ENCODE measurements around the gene QRICH2. TPM values are rescaled to one million over a fixed set of nuclear protein-coding genes. Genes with fewer than 3 reads are reported as not detected.

Gene QRICH2
- total and polyA plus RNA-seq, 3 donors from 2014 or later, result 27.0 to 43.4 (median 39.0) TPM

- DNase-seq, result peak; percentile 63
- intact Hi-C loops (cut with DNase I; ENCODE audit: low total_unique reads), result no loop called here
Measured at GRCh38 chr17:76241204-76241538, 66.9 kb downstream of the QRICH2 start.

GRCh38 chr17:76240461-76241203, 67.4 kb downstream of the QRICH2 start, which contains the start of gene RNF157:
Gene RNF157 (minus strand): TSS chr17:76240493. CDS start chr17:76240240, 253 bp downstream.
- no peaks in the 10 kb centered on the region for H3K4me1 ChIP-seq
- no peaks in the 10 kb centered on the region for H3K9me3 ChIP-seq
- peak within 1 kb of the TSS; percentile 79 to 82 for H3K27ac ChIP-seq
- whole genome bisulfite sequencing, 2 donors, result 0% methylated on average over 42 to 43 of the region's 102 CpGs
- no peaks in the 10 kb centered on the region for H3K36me3 ChIP-seq (ENCODE audit: low read depth, missing control alignments)
- H3K27me3 ChIP-seq, result no peaks in the 10 kb centered on the region
- intact Hi-C loops (cut with DNase I; ENCODE audit: low total_unique reads), result no loop called here
- H3K4me3 ChIP-seq, result peak within 1 kb of the TSS; percentile 56 to 71
- DNase-seq, result peak; percentile 76
- TF ChIP-seq POLR2A (IDR thresholded peaks at IDR 0.05) (no peak), CTCF (IDR thresholded peaks at IDR 0.05) (peak in 1 of 3 experiments; percentile 6)

More at GRCh38 chr17:76241204-76241538, 66.9 kb downstream of the QRICH2 start:
- H3K27ac ChIP-seq, result peak overlapping the region; percentile 77 to 82
- no peaks in the 10 kb centered on the region for H3K27me3 ChIP-seq
- no peaks in the 10 kb centered on the region for H3K9me3 ChIP-seq
- TF ChIP-seq CTCF (IDR thresholded peaks at IDR 0.05) (no peak), POLR2A (IDR thresholded peaks at IDR 0.05) (no peak)
- no peaks in the 10 kb centered on the region for H3K4me1 ChIP-seq
- no peaks in the 10 kb centered on the region for H3K36me3 ChIP-seq (ENCODE audit: low read depth, missing control alignments)
- H3K4me3 ChIP-seq, result peak overlapping the region; percentile 48 to 71
- WGBS, 2 donors, result 6% methylated on average over 12 of the region's 12 CpGs

- TF ChIP-seq POLR2A (IDR thresholded peaks at IDR 0.05), result no peak
- TF ChIP-seq CTCF (IDR thresholded peaks at IDR 0.05), result no peak
- WGBS, 2 donors, result 3 to 14% methylated on average over 1 to 46 of the region's 75 CpGs
- no peak for DNase-seq
- Histone ChIP-seq H3K4me3 (peak overlapping the region; percentile 56 to 68), H3K4me1 (no peaks in the 10 kb centered on the region), H3K27ac (peak overlapping the region; percentile 78 to 79), H3K27me3 (no peaks in the 10 kb centered on the region), H3K36me3 (ENCODE audit: low read depth, missing control alignments) (no peaks in the 10 kb centered on the region), H3K9me3 (no peaks in the 10 kb centered on the region)
- intact Hi-C loops (cut with DNase I; ENCODE audit: low total_unique reads), result no loop called here
Measured at GRCh38 chr17:76239538-76240274, 68.4 kb downstream of the QRICH2 start.

GRCh38 chr17:76238847-76239537, 69.1 kb downstream of the QRICH2 start:
- 43 to 56% methylated on average over 11 of the region's 11 CpGs for WGBS, 2 donors
- intact Hi-C loops (cut with DNase I; ENCODE audit: low total_unique reads), result no loop called here
- TF ChIP-seq CTCF (IDR thresholded peaks at IDR 0.05) (no peak), POLR2A (IDR thresholded peaks at IDR 0.05) (no peak)
- Histone ChIP-seq H3K27ac (no peak overlapping the region), H3K4me1 (no peaks in the 10 kb centered on the region), H3K9me3 (no peaks in the 10 kb centered on the region), H3K4me3 (peak overlapping the region in 1 of 2 donors; percentile 68), H3K36me3 (ENCODE audit: low read depth, missing control alignments) (no peaks in the 10 kb centered on the region), H3K27me3 (no peaks in the 10 kb centered on the region)
- DNase-seq, result no peak

All from testis (tissue), 3 donors.